GM19099 (cell line): ENCODE measurements around the gene TMEM186.

ENCODE experiments used
- POLR2A ChIP-seq: IDR thresholded peaks from 3 replicates; pipeline ENCODE4 v1.6.1; 2011; ENCODE audit warnings: low read depth; ENCODE audit not compliant: insufficient read length; ENCODE audit errors: extremely low read depth

Gene TMEM186

GRCh38 chr16:8795091-8795490 is 2.3 kb downstream of the TMEM186 start:
- no peak for TF ChIP-seq POLR2A

GRCh38 chr16:8788578-8789172 is 8.8 kb downstream of the TMEM186 start:
- TF ChIP-seq POLR2A: no peak

- TF ChIP-seq POLR2A: no peak
Observed at GRCh38 chr16:8785408-8785807, 12.0 kb downstream of the TMEM186 start.

GRCh38 chr16:8782673-8783072 is 14.8 kb downstream of the TMEM186 start:
- no peak for TF ChIP-seq POLR2A

- no peak for TF ChIP-seq POLR2A
Observed at GRCh38 chr16:8781797-8782196, 15.6 kb downstream of the TMEM186 start.

GRCh38 chr16:8777217-8777616 is 20.2 kb downstream of the TMEM186 start:
- TF ChIP-seq POLR2A: no peak

- TF ChIP-seq POLR2A: no peak
Observed at GRCh38 chr16:8776129-8776584, 21.3 kb downstream of the TMEM186 start.

GRCh38 chr16:8775359-8775758 is 22.1 kb downstream of the TMEM186 start:
- TF ChIP-seq POLR2A: no peak

- no peak for TF ChIP-seq POLR2A
Observed at GRCh38 chr16:8774208-8774607, 23.2 kb downstream of the TMEM186 start.

- TF ChIP-seq POLR2A: no peak
Observed at GRCh38 chr16:8773537-8773936, 23.9 kb downstream of the TMEM186 start.

- TF ChIP-seq POLR2A: no peak
Observed at GRCh38 chr16:8768692-8769091, 28.7 kb downstream of the TMEM186 start.

- TF ChIP-seq POLR2A: no peak
Observed at GRCh38 chr16:8768283-8768682, 29.2 kb downstream of the TMEM186 start.

GRCh38 chr16:8767176-8767575 is 30.3 kb downstream of the TMEM186 start:
- TF ChIP-seq POLR2A: no peak

- TF ChIP-seq POLR2A: no peak
Observed at GRCh38 chr16:8764525-8765250, 32.8 kb downstream of the TMEM186 start.

- no peak for TF ChIP-seq POLR2A
Observed at GRCh38 chr16:8763899-8764298, 33.5 kb downstream of the TMEM186 start.

GRCh38 chr16:8763083-8763482 is 34.4 kb downstream of the TMEM186 start:
- no peak for TF ChIP-seq POLR2A

- no peak for TF ChIP-seq POLR2A
Observed at GRCh38 chr16:8762254-8762653, 35.2 kb downstream of the TMEM186 start.

- TF ChIP-seq POLR2A: no peak
Observed at GRCh38 chr16:8761078-8761477, 36.4 kb downstream of the TMEM186 start.

GRCh38 chr16:8760021-8760420 is 37.4 kb downstream of the TMEM186 start:
- no peak for TF ChIP-seq POLR2A
